Measurements from ENCODE around the gene MINDY2. TPM values are rescaled to one million over a fixed set of nuclear protein-coding genes. Genes with fewer than 3 reads are reported as not detected.

MINDY2 gene
- polyA plus RNA-seq, 1 experiment, result 7.8 TPM

GRCh38 chr15:58755350-58755749 lies 15.8 kb upstream of the MINDY2 start:
- no peaks in the 10 kb centered on the region for H3K27me3 ChIP-seq (ENCODE audit: control insufficient read depth, insufficient read depth, low read length)
- CTCF ChIA-PET, result interaction anchor here (3.2 to 5.6 kb wide), 2 partner anchors 484 to 527 kb away, joined by 19 to 27 read pairs; no protein-coding TSS in a partner anchor
- H3K4me3 ChIP-seq (ENCODE audit: low read depth, low read length), result no peak overlapping the region
- DNase-seq (ENCODE audit: low read depth), result no peak
- POLR2A ChIA-PET, result no interaction called here
- no peaks in the 10 kb centered on the region for H3K36me3 ChIP-seq (ENCODE audit: control insufficient read depth, insufficient read depth, low read length)
- no peak for TF ChIP-seq CTCF (IDR thresholded peaks at IDR 0.05; ENCODE audit: insufficient read depth, low read depth, low read length)

GRCh38 chr15:58755956-58756355 lies 15.1 kb upstream of the MINDY2 start:
- no peaks in the 10 kb centered on the region for H3K36me3 ChIP-seq (ENCODE audit: control insufficient read depth, insufficient read depth, low read length)
- POLR2A ChIA-PET, result no interaction called here
- H3K27me3 ChIP-seq (ENCODE audit: control insufficient read depth, insufficient read depth, low read length), result no peaks in the 10 kb centered on the region
- no peak overlapping the region for H3K4me3 ChIP-seq (ENCODE audit: low read depth, low read length)
- CTCF ChIA-PET, result interaction anchor here (3.2 to 5.6 kb wide), 2 partner anchors 485 to 528 kb away, joined by 19 to 27 read pairs; no protein-coding TSS in a partner anchor
- TF ChIP-seq CTCF (IDR thresholded peaks at IDR 0.05; ENCODE audit: insufficient read depth, low read depth, low read length), result no peak
- no peak for DNase-seq (ENCODE audit: low read depth)

- ChIA-PET CTCF (interaction anchor here (0.8 to 5.6 kb wide), 4 partner anchors 12 to 530 kb away, joined by 3 to 27 read pairs (median 12); no protein-coding TSS in a partner anchor), POLR2A (no interaction called here)
- Histone ChIP-seq H3K4me3 (ENCODE audit: low read depth, low read length) (no peak overlapping the region), H3K27me3 (ENCODE audit: control insufficient read depth, insufficient read depth, low read length) (no peaks in the 10 kb centered on the region), H3K36me3 (ENCODE audit: control insufficient read depth, insufficient read depth, low read length) (no peaks in the 10 kb centered on the region)
- peak; percentile 38 for TF ChIP-seq CTCF (IDR thresholded peaks at IDR 0.05; ENCODE audit: insufficient read depth, low read depth, low read length)
- no peak for DNase-seq (ENCODE audit: low read depth)
These were observed 13.0 kb upstream of the MINDY2 start for GRCh38 chr15:58758141-58758540.

- Histone ChIP-seq H3K27me3 (ENCODE audit: control insufficient read depth, insufficient read depth, low read length) (no peaks in the 10 kb centered on the region), H3K4me3 (ENCODE audit: low read depth, low read length) (no peak overlapping the region), H3K36me3 (ENCODE audit: control insufficient read depth, insufficient read depth, low read length) (no peaks in the 10 kb centered on the region)
- no peak for TF ChIP-seq CTCF (IDR thresholded peaks at IDR 0.05; ENCODE audit: insufficient read depth, low read depth, low read length)
- POLR2A ChIA-PET, result no interaction called here
- CTCF ChIA-PET, result interaction anchor here (0.7 to 5.6 kb wide), 3 partner anchors 491 to 532 kb away, joined by 3 to 27 read pairs (median 3); no protein-coding TSS in a partner anchor
- no peak for DNase-seq (ENCODE audit: low read depth)
These were observed 10.6 kb upstream of the MINDY2 start for GRCh38 chr15:58760385-58761009.

- POLR2A ChIA-PET, result no interaction called here
- Histone ChIP-seq H3K4me3 (ENCODE audit: low read depth, low read length) (no peak overlapping the region), H3K36me3 (ENCODE audit: control insufficient read depth, insufficient read depth, low read length) (no peaks in the 10 kb centered on the region), H3K27me3 (ENCODE audit: control insufficient read depth, insufficient read depth, low read length) (no peaks in the 10 kb centered on the region)
- no peak for DNase-seq (ENCODE audit: low read depth)
- CTCF ChIA-PET, result interaction anchor here (0.7 kb wide), 1 partner anchor 491 kb away, joined by 3 read pairs; no protein-coding TSS in a partner anchor
- no peak for TF ChIP-seq CTCF (IDR thresholded peaks at IDR 0.05; ENCODE audit: insufficient read depth, low read depth, low read length)
These were observed 10.1 kb upstream of the MINDY2 start for GRCh38 chr15:58761010-58761388.
